ENCODE measurements around the gene SORCS2.

DNA sequence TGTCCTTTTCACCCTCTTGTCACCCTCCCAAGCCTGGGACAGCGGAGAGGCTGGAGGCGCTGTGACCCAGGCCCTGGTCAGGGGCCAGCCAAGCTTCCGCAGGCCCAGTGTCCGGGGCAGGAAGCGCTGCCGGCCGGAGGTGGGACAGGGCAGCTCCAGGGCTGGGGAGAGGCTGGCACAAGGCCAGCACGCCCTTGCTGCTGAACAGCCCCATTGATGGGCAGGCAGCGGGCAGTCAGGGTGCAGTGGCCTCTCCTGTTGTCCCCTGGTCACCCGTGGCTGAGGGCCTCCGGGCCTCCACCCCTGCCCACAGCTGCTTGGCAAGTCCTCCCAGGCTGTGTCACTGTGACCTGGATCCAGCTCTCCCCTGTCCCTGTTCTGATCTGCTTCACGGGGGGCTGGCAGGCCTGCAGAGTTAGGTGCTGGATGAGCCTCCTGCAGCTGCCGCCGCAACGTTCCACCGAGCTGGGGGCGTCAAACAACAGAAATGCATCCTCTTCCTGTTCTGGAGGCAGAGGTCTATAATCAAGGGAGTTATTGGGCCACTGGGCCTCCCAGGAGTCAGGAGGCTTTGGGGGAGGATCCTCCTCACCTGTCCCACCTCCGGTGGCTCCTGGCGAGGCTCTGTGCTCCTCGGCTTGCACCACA lies 134.5 kb downstream of the SORCS2 start:
- no peak for TF ChIP-seq POLR2A (IDR thresholded peaks at IDR 0.05)
- TF ChIP-seq, protein P1, sequence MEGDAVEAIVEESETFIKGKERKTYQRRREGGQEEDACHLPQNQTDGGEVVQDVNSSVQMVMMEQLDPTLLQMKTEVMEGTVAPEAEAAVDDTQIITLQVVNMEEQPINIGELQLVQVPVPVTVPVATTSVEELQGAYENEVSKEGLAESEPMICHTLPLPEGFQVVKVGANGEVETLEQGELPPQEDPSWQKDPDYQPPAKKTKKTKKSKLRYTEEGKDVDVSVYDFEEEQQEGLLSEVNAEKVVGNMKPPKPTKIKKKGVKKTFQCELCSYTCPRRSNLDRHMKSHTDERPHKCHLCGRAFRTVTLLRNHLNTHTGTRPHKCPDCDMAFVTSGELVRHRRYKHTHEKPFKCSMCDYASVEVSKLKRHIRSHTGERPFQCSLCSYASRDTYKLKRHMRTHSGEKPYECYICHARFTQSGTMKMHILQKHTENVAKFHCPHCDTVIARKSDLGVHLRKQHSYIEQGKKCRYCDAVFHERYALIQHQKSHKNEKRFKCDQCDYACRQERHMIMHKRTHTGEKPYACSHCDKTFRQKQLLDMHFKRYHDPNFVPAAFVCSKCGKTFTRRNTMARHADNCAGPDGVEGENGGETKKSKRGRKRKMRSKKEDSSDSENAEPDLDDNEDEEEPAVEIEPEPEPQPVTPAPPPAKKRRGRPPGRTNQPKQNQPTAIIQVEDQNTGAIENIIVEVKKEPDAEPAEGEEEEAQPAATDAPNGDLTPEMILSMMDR (IDR thresholded peaks at IDR 0.05): no peak
- no peak for TF ChIP-seq POLR2AphosphoS5 (IDR thresholded peaks at IDR 0.05)
- TF ChIP-seq EP300 (IDR thresholded peaks at IDR 0.05): no peak
